Measurements from ENCODE around the gene STX8.

STX8 gene

GRCh38 chr17:9230861-9231260, 344.8 kb downstream of the STX8 start:
- no peak for DNase-seq (ENCODE audit: low read depth in 2 of 3, low spot score in 1 of 3)

GRCh38 chr17:9230346-9230745, 345.3 kb downstream of the STX8 start:
- DNase-seq (ENCODE audit: low read depth in 2 of 3, low spot score in 1 of 3), result no peak

GRCh38 chr17:9229826-9230201, 345.8 kb downstream of the STX8 start:
- no peak for DNase-seq (ENCODE audit: low read depth in 2 of 3, low spot score in 1 of 3)

GRCh38 chr17:9229160-9229825, 346.3 kb downstream of the STX8 start:
- DNase-seq (ENCODE audit: low read depth in 2 of 3, low spot score in 1 of 3), result no peak

DNA sequence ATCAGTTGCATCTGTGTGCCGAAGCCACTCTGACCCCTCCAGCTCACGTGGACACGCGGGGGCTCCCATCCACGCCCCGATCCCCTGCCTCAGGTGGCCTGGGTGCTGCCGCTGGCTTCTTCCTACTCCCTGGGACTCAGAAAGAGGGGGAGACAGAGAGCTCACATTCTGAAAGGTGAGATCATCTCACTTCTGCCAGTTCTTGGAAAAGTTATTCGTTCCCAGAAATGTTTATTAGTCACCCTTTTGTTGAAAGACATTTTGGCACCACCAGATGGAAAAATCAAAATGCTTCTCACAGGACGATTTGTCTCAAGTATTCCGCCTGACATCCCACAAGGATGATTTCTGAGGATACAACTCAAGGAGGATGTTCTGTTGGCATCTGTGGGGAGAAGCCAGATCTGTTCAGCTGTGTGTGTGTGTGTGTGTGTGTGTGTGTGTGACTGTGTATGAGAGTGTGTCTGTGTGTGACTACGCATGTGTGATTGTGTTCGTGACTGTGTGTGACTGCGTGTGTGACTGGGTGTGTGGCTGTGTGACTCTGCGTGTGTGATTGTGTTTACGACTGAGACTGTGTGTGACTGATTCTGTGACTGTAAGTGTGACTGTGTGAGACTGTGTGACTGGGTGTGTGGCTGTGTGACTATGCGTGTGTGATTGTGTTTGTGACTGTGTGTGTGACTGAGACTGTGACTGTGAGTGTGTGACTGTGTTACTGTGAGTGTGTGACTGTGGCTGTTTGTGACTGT, 347.0 kb downstream of the STX8 start:
- DNase-seq (ENCODE audit: low read depth in 2 of 3, low spot score in 1 of 3), result no peak

DNA sequence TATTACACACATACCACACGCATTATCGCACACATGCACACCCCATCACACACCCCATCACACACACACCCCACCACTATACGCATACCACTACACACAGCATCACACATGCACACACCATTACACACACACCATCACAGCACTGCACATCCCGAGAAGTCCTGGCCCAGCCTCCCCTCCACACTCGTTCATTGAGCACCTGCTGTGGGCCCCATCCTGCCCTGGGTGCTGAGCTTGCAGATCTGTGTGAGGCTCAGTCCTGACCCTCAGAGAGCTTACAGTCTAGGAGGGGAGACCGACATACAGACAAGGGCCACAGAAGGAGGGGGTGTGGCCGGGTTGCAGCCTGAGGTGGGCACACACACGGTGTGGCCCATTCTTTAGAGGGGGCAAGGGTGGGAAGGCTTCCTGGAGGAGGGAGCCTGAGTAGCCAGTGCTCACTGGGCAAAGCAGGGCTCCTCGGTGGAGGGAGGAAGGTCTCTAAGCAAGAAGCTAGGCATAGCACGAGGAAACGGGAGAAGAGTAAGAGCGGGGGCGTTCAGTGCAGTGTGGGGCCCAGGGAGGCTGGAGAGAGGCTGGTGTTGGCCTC, 347.7 kb downstream of the STX8 start:
- DNase-seq (ENCODE audit: low read depth in 2 of 3, low spot score in 1 of 3), result no peak

GRCh38 chr17:9226794-9227135, 348.9 kb downstream of the STX8 start:
- DNase-seq (ENCODE audit: low read depth in 2 of 3, low spot score in 1 of 3), result no peak

DNA sequence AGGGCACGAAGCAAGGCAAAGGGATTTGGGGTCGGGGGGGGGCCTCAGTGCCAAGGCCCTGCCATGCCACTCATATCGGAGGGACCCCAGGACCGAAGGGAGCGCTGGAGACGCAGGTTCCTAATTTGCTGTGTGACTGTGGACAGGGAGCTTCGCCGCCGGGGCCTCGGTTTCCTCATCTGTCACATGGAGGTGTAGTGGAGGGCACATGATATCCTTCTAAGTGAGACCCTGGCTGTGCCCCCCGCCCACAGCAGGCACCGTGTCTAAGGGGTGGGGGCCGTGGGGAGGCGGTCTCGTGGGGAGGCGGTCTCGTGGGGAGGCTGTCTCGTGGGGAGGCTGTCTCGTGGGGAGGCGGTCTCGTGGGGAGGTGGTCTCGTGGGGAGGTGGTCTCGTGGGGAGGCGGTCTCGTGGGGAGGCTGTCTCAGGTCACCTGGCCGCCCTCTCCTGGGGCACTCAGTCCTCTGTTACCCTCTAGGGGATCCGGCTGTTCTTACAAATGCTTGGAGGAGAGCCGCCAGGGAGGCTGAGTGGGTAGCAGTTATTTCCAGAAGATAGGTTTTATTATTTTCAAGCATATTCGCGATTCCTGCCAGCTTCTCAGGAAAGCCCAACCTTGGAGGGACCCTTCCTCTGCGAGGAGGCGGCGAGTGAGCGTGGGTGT, 349.4 kb downstream of the STX8 start:
- DNase-seq (ENCODE audit: low read depth in 2 of 3, low spot score in 1 of 3), result no peak

- no peak for DNase-seq (ENCODE audit: low read depth in 2 of 3, low spot score in 1 of 3)
Observed at GRCh38 chr17:9225305-9226101, 350.1 kb downstream of the STX8 start.

DNA sequence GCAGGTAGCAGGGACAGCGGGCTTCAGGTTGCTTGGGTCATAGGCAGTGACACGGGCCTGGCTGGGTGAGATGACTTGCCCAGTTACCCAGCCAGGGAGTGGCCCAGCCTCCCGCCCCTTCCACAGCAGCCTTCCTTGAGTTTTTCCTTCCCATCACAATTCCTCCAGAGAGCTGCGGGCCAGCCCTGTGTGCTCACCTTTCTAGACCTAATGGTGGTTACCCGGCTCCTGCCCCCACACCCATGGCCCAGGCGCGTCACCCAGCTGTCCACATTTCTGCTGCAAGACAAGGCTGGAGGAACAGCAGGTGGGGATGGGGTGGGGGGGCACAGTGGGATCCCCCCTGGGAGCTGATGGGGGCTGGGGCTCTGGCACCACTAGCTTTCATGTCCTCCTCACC, 351.1 kb downstream of the STX8 start:
- DNase-seq (ENCODE audit: low read depth in 2 of 3, low spot score in 1 of 3), result no peak

- DNase-seq (ENCODE audit: low read depth in 2 of 3, low spot score in 1 of 3), result no peak
Observed at GRCh38 chr17:9223531-9223930, 352.1 kb downstream of the STX8 start.

DNA sequence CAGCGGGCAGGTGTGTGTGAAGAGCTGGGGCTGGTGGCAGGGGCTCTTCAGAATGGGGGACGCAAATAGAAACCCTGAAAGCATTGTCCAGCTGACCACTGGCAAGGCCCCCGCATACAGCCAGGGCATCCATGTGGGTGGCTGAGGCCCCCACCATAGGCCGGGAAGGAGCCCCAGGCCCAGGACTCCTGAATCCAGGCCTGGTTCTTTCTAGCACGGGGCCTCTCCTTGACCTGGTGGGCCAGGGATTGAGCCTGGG, 353.8 kb downstream of the STX8 start:
- no peak for DNase-seq (ENCODE audit: low read depth in 2 of 3, low spot score in 1 of 3)

DNA sequence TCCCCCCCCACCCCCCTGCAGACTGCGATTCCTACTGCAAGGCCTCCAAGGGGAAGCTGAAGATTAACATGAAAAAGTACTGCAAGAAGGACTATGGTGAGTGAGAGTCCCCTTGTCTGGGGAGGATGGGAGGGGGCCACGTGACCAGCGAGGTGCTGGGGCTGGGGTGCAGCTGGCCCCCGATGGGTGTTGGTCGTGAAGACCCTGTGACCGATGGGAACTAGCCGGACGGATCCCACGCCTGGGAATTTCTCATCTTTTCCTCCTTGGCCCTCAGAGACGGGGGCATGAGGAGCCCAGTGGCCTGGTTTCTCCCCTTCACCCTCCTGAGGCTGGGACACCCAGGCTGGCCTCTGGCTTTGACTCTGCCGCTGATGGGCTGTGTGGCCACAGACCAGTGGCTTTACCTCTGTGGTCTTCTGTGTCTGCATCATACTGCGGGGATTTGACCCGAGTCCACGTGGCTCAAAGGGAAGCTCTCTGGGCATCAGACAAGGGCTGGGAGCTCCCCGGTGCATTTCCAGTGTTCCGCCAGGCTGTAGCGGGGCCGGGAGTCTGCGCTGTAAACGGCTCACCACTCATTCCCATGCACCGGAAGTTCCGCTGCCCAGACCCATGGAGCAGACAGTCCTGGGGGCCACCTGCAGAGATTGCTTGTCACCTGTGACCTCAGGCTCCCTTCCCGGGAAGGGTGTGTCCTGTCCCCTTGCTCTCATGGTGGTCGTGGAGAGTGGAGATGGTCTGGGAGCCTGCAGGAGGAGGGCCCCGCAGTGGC, 354.3 kb downstream of the STX8 start:
- no peak for DNase-seq (ENCODE audit: low read depth in 2 of 3, low spot score in 1 of 3)

- no peak for DNase-seq (ENCODE audit: low read depth in 2 of 3, low spot score in 1 of 3)
Observed at GRCh38 chr17:9220398-9221146, 355.0 kb downstream of the STX8 start.

- no peak for DNase-seq (ENCODE audit: low read depth in 2 of 3, low spot score in 1 of 3)
Observed at GRCh38 chr17:9219631-9220397, 355.8 kb downstream of the STX8 start.

DNA sequence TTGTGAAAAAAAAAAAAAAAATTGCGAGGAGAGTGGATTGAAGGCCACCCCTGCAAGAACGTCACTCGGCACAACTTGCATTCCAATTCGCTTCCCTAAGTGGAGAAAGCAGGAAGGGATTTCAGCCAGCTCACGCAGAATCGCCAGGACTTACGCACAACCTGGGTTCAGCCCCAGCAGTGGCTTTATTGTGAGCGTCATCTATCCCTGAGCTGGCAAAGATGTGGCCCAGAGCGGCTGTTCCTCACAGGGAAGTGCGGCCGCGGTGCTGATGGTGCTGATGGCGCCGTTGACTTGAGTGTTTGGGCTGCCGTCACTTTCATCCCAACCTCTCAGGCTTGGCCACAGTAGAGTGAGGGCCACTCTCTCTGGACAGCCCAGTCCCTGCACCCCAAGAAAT, 356.7 kb downstream of the STX8 start:
- no peak for DNase-seq (ENCODE audit: low read depth in 2 of 3, low spot score in 1 of 3)

GRCh38 chr17:9218064-9218635, 357.5 kb downstream of the STX8 start:
- DNase-seq (ENCODE audit: low read depth in 2 of 3, low spot score in 1 of 3), result no peak

- no peak for DNase-seq (ENCODE audit: low read depth in 2 of 3, low spot score in 1 of 3)
Observed at GRCh38 chr17:9217151-9218056, 358.2 kb downstream of the STX8 start.
